Heart right ventricle (tissue), 16 donors: ENCODE data around the gene GNG10. TPM values are rescaled to one million over a fixed set of nuclear protein-coding genes. Genes with fewer than 3 reads are reported as not detected.

Experiments used
- ATAC-seq, 8 donors: fragments of 200-7000 bp; cut with Tn5 transposase; one replicate each; pipeline ENCODE4 v1.9.1; 2020; ENCODE audit warnings: mild to moderate bottlenecking in 8 of 8, moderate library complexity in 8 of 8, moderate number of reproducible peaks in 1 of 8
- DNase-seq, 2 donors: peaks; one replicate each; pipeline ENCODE4 v3.0.0-alpha.2; 2020
- H3K27ac ChIP-seq, 10 donors: fragments of 200-600 bp; sonication (generic) in 2 of 10; one replicate each; pipeline versions ENCODE4 v1.5.0 to v1.8.0; 2020 to 2022; ENCODE audit warnings: mild to moderate bottlenecking in 3 of 10
- H3K27me3 ChIP-seq, 7 donors: fragments of 200-600 bp; one replicate each; pipeline ENCODE4 v1.8.0; 2021 to 2022; ENCODE audit warnings: mild to moderate bottlenecking in 2 of 7
- H3K36me3 ChIP-seq, 9 donors: fragments of 200-600 bp; sonication (generic) in 1 of 9; one replicate each; pipeline versions ENCODE4 v1.5.0 to v1.8.0; 2020 to 2022; ENCODE audit warnings: mild to moderate bottlenecking in 2 of 9
- H3K4me1 ChIP-seq, 9 donors: fragments of 200-600 bp; sonication (generic) in 1 of 9; one replicate each; pipeline versions ENCODE4 v1.5.0 to v1.8.0; 2020 to 2022; ENCODE audit warnings: mild to moderate bottlenecking in 4 of 9
- H3K4me3 ChIP-seq, 10 donors: fragments of 200-600 bp; sonication (generic) in 2 of 10; one replicate each; pipeline versions ENCODE4 v1.5.0 to v1.8.0; 2020 to 2022; ENCODE audit warnings: mild to moderate bottlenecking in 7 of 10, moderate library complexity in 2 of 10
- H3K9me3 ChIP-seq, 11 donors: fragments of 200-600 bp in 10 of 11; sonication (generic) in 2 of 11; one replicate each; pipeline versions ENCODE4 v1.5.0 to v1.8.0; 2013 to 2022; ENCODE audit warnings: mild to moderate bottlenecking in 2 of 11, control low read depth in 1 of 11, moderate library complexity in 1 of 11
- CTCF ChIP-seq, 9 donors: fragments of 200-600 bp; sonication (generic) in 2 of 9; IDR thresholded peaks; one replicate each; pipeline versions ENCODE4 v1.5.0 to v1.8.0; 2021 to 2022; ENCODE audit warnings: antibody characterized with exemption in 9 of 9, mild to moderate bottlenecking in 5 of 9, moderate library complexity in 1 of 9
- WGBS, 2 donors: extraction: QIAGEN DNeasy Blood & Tissue Kit; methylation state at CpG; one replicate each; pipeline ENCODE4 v1.1.7; 2013; ENCODE audit warnings: inconsistent platforms in 1 of 2; 5-methylcytosine and 5-hydroxymethylcytosine counted together
- intact Hi-C, 10 donors: fragments of 100-400 bp; cut with DNase I; formaldehyde crosslinking; loops; one replicate each; pipeline versions ENCODE4 v1.11.1 to v1.14.2; 2022
- polyA plus RNA-seq, 2 donors: library from polyadenylated mRNA; stranded (reverse); fragments of 200-250 nt; gene quantifications; one replicate each; pipeline ENCODE4 v1.2.3, GENCODE V29; 2013
- total RNA-seq, 10 donors: library from RNA; stranded (reverse); fragmentation: NEBNext Ultra II Directional in 3 of 10; extraction: Animal tissue kit (Norgen Biotek cat#: 25700) in 3 of 10; gene quantifications; one replicate each; pipeline versions ENCODE4 v1.2.1 to v1.2.4, GENCODE V29; 2021 to 2023
- donor health status: Arrhythmogenic right ventricular cardiomyopathy.
- donor health status: ischemic (EF 13 %, LVEDD 7.1; RV severe dilation, severe dysfunction).
- donor health status: healthy with polysubstance abuse.
- donor health status: DM: no; HTN: yes; CAD: no.
- donor health status: DM: no; HTN: no; CAD: no.
- donor health status: ischemic (EF 25% LVEDD 6.9; RV normal size, moderate dysfunction).
- donor health status: ischemic (EF 25% LVEDD 5.7; RV mildly dilated, moderate dysfunction).
- donor health status: healthy.
- donor health status: DM: yes; HTN: yes; CAD: no.
- donor health status: Ischemic cardiomyopathy.
- donor health status: ischemic (EF 35%, LVEDD 5.7; RV mildly dilated, moderate dysfunction).
- donor health status: nonischemic (EF 11% LVEDD 7.7; RV severe dilation, severe dysfunction).
- donor health status: DM: yes; HTN: yes; CAD: no.
- donor health status: PGD.
- donor health status: ischemic (EF 29% LVEDD 5.4; RV normal size, mild dysfunction).
- donor health status: nonischemic (EF 23%, LVEDD 6.1; RV moderate dilation, normal function).

The GNG10 gene
- total and polyA plus RNA-seq, 12 donors, result 24.5 to 34.3 (median 26.3) TPM

DNA sequence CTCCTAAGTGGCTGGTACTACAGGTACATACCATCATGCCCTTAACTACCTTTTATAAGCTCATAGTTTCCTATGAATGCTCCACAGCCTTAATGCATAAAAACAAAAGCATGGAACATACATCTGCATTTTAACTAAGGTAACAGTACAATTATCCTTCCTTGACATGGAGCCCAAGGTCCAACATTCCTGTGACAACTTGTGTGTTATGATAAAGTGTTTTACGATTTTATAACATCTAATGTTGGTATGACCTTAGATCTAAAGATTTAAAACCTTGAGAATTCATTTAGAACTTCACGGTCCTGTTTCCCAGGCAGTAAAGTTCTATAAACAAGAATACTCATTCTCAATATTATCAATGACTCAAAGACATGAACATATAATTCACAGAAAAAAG lies 43.1 kb downstream of the GNG10 start:
- intact Hi-C loops, result no loop called here
- peaks cover 0 to 11% (median 0%) of the 10 kb centered on the region in 9 donors for H3K4me1 ChIP-seq
- WGBS, 2 donors, result 96% methylated on average over 2 of the region's 2 CpGs
- H3K9me3 ChIP-seq, result no peaks in the 10 kb centered on the region
- H3K27ac ChIP-seq, result no peak overlapping the region
- ATAC-seq (no peak), DNase-seq (no peak)
- H3K36me3 ChIP-seq, result no peaks in the 10 kb centered on the region
- no peak overlapping the region for H3K4me3 ChIP-seq
- no peak for TF ChIP-seq CTCF (IDR thresholded peaks at IDR 0.05)
- H3K27me3 ChIP-seq, result no peaks in the 10 kb centered on the region

DNA sequence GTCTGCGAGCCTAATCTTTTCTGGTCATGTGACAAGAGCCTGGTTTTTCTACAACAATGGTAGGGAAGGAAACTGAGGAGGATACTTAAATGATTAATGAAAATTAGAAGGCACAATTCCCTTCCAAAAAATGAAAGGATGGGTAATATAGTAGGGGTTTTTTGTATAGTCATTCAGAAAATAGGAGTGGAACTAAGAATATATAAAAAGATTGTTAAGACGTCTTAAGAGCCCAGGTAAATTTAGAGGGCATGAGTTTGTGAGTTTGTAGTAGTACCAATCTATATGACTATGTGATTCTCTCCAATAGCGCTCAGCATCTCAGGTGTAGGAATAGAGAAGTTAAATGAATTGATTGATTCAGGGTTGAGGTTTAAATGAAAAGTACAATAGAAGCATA lies 50.1 kb downstream of the GNG10 start:
- 95 to 98% methylated on average over 3 of the region's 3 CpGs for WGBS, 2 donors
- no peak for ATAC-seq
- Histone ChIP-seq H3K36me3 (no peaks in the 10 kb centered on the region), H3K27ac (no peak overlapping the region), H3K27me3 (no peaks in the 10 kb centered on the region), H3K4me1 (no peaks in the 10 kb centered on the region), H3K9me3 (no peaks in the 10 kb centered on the region), H3K4me3 (no peak overlapping the region)
- no peak for DNase-seq
- no peak for TF ChIP-seq CTCF (IDR thresholded peaks at IDR 0.05)
- intact Hi-C loops, result no loop called here

- intact Hi-C loops, result no loop called here
- no peak for DNase-seq
- no peaks in the 10 kb centered on the region for H3K4me1 ChIP-seq
- no peaks in the 10 kb centered on the region for H3K36me3 ChIP-seq
- no peaks in the 10 kb centered on the region for H3K9me3 ChIP-seq
- no peak overlapping the region for H3K27ac ChIP-seq
- H3K4me3 ChIP-seq, result no peak overlapping the region
- H3K27me3 ChIP-seq, result no peaks in the 10 kb centered on the region
- 95% methylated on average over 3 of the region's 3 CpGs for WGBS, 2 donors
- ATAC-seq, result no peak
- no peak for TF ChIP-seq CTCF (IDR thresholded peaks at IDR 0.05)
Observed at GRCh38 chr9:111712369-111712768, 51.0 kb downstream of the GNG10 start.

DNA sequence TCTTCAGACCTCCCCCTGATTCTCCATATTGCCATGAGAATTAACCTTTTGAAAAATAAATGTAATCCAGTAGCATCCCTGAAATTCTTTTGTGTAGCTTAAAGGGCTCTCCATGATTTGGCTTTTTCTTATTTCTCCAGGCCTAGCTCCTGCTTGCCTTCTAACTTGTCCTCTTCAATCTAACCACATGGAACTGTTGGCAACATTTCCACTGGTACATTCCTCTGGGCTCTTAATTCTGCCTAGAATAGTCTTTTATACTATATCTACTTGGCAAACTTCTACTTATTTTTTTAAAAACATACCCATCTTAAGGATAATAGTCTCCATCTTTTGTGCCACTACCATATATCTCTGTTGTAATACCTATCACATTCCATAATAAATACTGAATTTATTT lies 54.1 kb downstream of the GNG10 start:
- H3K27ac ChIP-seq, result no peak overlapping the region

More for the DNA sequence above, 54.1 kb downstream of the GNG10 start:
- no peak for DNase-seq
- ATAC-seq, result no peak
- Histone ChIP-seq H3K9me3 (no peaks in the 10 kb centered on the region), H3K27me3 (no peaks in the 10 kb centered on the region), H3K4me3 (no peak overlapping the region), H3K36me3 (no peaks in the 10 kb centered on the region), H3K4me1 (no peaks in the 10 kb centered on the region)
- intact Hi-C loops, result no loop called here
- TF ChIP-seq CTCF (IDR thresholded peaks at IDR 0.05), result no peak
